HepG2 (cell line): Measurements from ENCODE around the gene TMEM14A. TPM values are rescaled to one million over a fixed set of nuclear protein-coding genes. Genes with fewer than 3 reads are reported as not detected.
A peak's percentile ranks its signal among the peaks of the same experiment; 100 is the strongest.

ENCODE experiments used
- ARNTL ChIP-seq: sonication (generic); formaldehyde crosslinking; IDR thresholded peaks from 2 replicates; pipeline ENCODE4 v1.4.0; 2020; ENCODE audit warnings: mild to moderate bottlenecking, missing genetic modification reagents
- ATF1 ChIP-seq: IDR thresholded peaks from 2 replicates; pipeline ENCODE4 v1.6.1; 2016; ENCODE audit warnings: mild to moderate bottlenecking, control low read depth
- BCLAF1 ChIP-seq: fragments of 450-650 bp; IDR thresholded peaks from 2 replicates; pipeline ENCODE4 v1.6.1; 2017; ENCODE audit warnings: mild to moderate bottlenecking
- DMAP1 ChIP-seq: IDR thresholded peaks from 2 replicates; pipeline ENCODE4 v1.6.1; 2016
- ELF1 ChIP-seq: sonication (generic); formaldehyde crosslinking; IDR thresholded peaks from 2 replicates; pipeline ENCODE4 v1.4.0; 2020; ENCODE audit warnings: missing genetic modification reagents
- FOSL2 ChIP-seq: sonication (generic); formaldehyde crosslinking; IDR thresholded peaks from 2 replicates; pipeline ENCODE4 v1.4.0; 2020; ENCODE audit warnings: missing genetic modification reagents
- GATAD2A ChIP-seq: IDR thresholded peaks from 2 replicates; pipeline ENCODE4 v1.6.1; 2016
- GRHL1 ChIP-seq: sonication (generic); formaldehyde crosslinking; conservative IDR thresholded peaks from 2 replicates; pipeline ENCODE4 v1.8.0; 2022; ENCODE audit warnings: missing genetic modification reagents
- HMG20A ChIP-seq: IDR thresholded peaks from 2 replicates; pipeline ENCODE4 v1.6.1; 2016; ENCODE audit warnings: borderline replicate concordance
- KAT2B ChIP-seq: fragments of 150-350 bp; IDR thresholded peaks from 2 replicates; pipeline ENCODE4 v1.6.1; 2014; ENCODE audit warnings: low read depth, low read length, borderline replicate concordance
- KDM3A ChIP-seq: IDR thresholded peaks from 2 replicates; pipeline ENCODE4 v1.6.1; 2018; ENCODE audit warnings: low read depth, missing compliant biosample characterization
- MAFG ChIP-seq: sonication (generic); formaldehyde crosslinking; IDR thresholded peaks from 2 replicates; pipeline ENCODE4 v1.5.1; 2020; ENCODE audit warnings: mild to moderate bottlenecking, missing genetic modification reagents
- NCOA5 ChIP-seq: sonication (generic); formaldehyde crosslinking; IDR thresholded peaks from 2 replicates; pipeline ENCODE4 v1.4.0; 2020; ENCODE audit warnings: missing genetic modification reagents
- NFKBIZ ChIP-seq: IDR thresholded peaks from 2 replicates; pipeline ENCODE4 v1.6.1; 2018; ENCODE audit warnings: missing genetic modification reagents, missing compliant biosample characterization
- NR2F2 ChIP-seq: IDR thresholded peaks from 2 replicates; pipeline ENCODE4 v1.6.1; 2012; ENCODE audit warnings: low read depth, inconsistent platforms, borderline replicate concordance
- STAT5B ChIP-seq: sonication (generic); formaldehyde crosslinking; IDR thresholded peaks from 2 replicates; pipeline ENCODE4 v1.4.0; 2020; ENCODE audit warnings: missing genetic modification reagents
- TARDBP ChIP-seq: sonication (generic); formaldehyde crosslinking; IDR thresholded peaks from 2 replicates; pipeline ENCODE4 v1.8.0; 2022; ENCODE audit warnings: mild to moderate bottlenecking, missing genetic modification reagents
- WIZ ChIP-seq: sonication (generic); formaldehyde crosslinking; IDR thresholded peaks from 2 replicates; pipeline ENCODE4 v1.5.1; 2020; ENCODE audit warnings: mild to moderate bottlenecking, missing genetic modification reagents
- ZNF160 ChIP-seq: sonication (generic); formaldehyde crosslinking; IDR thresholded peaks from 2 replicates; pipeline ENCODE4 v1.8.0; 2022; ENCODE audit warnings: mild to moderate bottlenecking, inconsistent platforms, missing genetic modification reagents
- ZNF232 ChIP-seq: sonication (generic); formaldehyde crosslinking; IDR thresholded peaks from 2 replicates; pipeline ENCODE4 v1.4.0; 2020; ENCODE audit warnings: missing genetic modification reagents, borderline replicate concordance
- ZNF264 ChIP-seq: sonication (generic); formaldehyde crosslinking; IDR thresholded peaks from 2 replicates; pipeline ENCODE4 v1.4.0; 2020; ENCODE audit warnings: missing genetic modification reagents
- ZNF382 ChIP-seq: sonication (generic); formaldehyde crosslinking; IDR thresholded peaks from 2 replicates; pipeline ENCODE4 v1.5.0; 2020; ENCODE audit warnings: missing genetic modification reagents, mild to moderate bottlenecking, borderline replicate concordance
- ZNF563 ChIP-seq: sonication (generic); formaldehyde crosslinking; IDR thresholded peaks from 2 replicates; pipeline ENCODE4 v1.8.0; 2022; ENCODE audit warnings: mild to moderate bottlenecking, moderate library complexity, missing genetic modification reagents
- ZNF569 ChIP-seq: sonication (generic); formaldehyde crosslinking; IDR thresholded peaks from 2 replicates; pipeline ENCODE4 v1.5.0; 2020; ENCODE audit warnings: mild to moderate bottlenecking, missing genetic modification reagents, moderate library complexity, borderline replicate concordance
- ZNF672 ChIP-seq: sonication (generic); formaldehyde crosslinking; IDR thresholded peaks from 2 replicates; pipeline ENCODE4 v1.8.1; 2022; ENCODE audit warnings: missing genetic modification reagents
- ZNF737 ChIP-seq: sonication (generic); formaldehyde crosslinking; IDR thresholded peaks from 2 replicates; pipeline ENCODE4 v1.5.0; 2020; ENCODE audit warnings: missing genetic modification reagents, mild to moderate bottlenecking, borderline replicate concordance
- polyA plus RNA-seq, 8 experiments: library from polyadenylated mRNA; depleted of rRNA in 3 of 8; stranded (reverse) in 7 of 8; unstranded in 1 of 8; fragments of >200 nt; fragmentation: Illumina TruSeq in 4 of 8; extraction: Trizol in 4 of 8; gene quantifications; 2 replicates each; pipeline versions ENCODE4 v1.2.1 to v1.2.3, GENCODE V29; 2011 to 2016; ENCODE audit warnings: low read depth in 4 of 8, missing spikeins in 1 of 8, mixed read lengths in 1 of 8; ENCODE audit not compliant: insufficient read depth in 1 of 8
- total RNA-seq, 5 experiments: library from RNA; depleted of rRNA; stranded (reverse); fragments of >200 nt; fragmentation: Illumina TruSeq; extraction: Trizol; gene quantifications; 2 replicates each; pipeline ENCODE4 v1.2.3, GENCODE V29; 2016; ENCODE audit warnings: low read depth in 1 of 5
- TF ChIP-seq, protein P1 (sequence below): IDR thresholded peaks from 2 replicates; pipeline ENCODE4 v1.6.1; 2018; ENCODE audit warnings: missing genetic modification reagents

TMEM14A gene
- total and polyA plus RNA-seq, 2 of the 13 experiments (the other 11 are each of a cell fraction or from before 2014, with no cell fraction given): 24.6 to 73.7 TPM

GRCh38 chr6:52724406-52725121 is 53.7 kb downstream of the TMEM14A start (continued):
- TF ChIP-seq GRHL1 (CRISPR knock-in tag) (no peak), STAT5B (CRISPR knock-in tag) (no peak), ZNF737 (CRISPR knock-in tag) (no peak), ZNF160 (no peak), ELF1 (CRISPR knock-in tag) (0 out of 2 replicates have a peak, but pooled peaks have one; percentile 8), ZNF569 (CRISPR knock-in tag) (no peak), ZNF672 (no peak), NCOA5 (no peak), FOSL2 (peak; percentile 77), BCLAF1 (no peak), TARDBP (CRISPR knock-in tag) (0 out of 2 replicates have a peak, but pooled peaks have one; percentile 51), ATF1 (CRISPR knock-in tag) (no peak), HMG20A (CRISPR knock-in tag) (peak; percentile 28; the same call in 1 of the 2 replicates), GATAD2A (CRISPR knock-in tag) (peak; percentile 92), DMAP1 (CRISPR knock-in tag) (no peak), KAT2B (no peak), ZNF264 (CRISPR knock-in tag) (0 out of 2 replicates have a peak, but pooled peaks have one; percentile 43), NR2F2 (no peak), ZNF563 (CRISPR knock-in tag) (peak; percentile 48; the same call in 1 of the 2 replicates), ZNF382 (no peak), WIZ (CRISPR knock-in tag) (no peak), ZNF232 (CRISPR knock-in tag) (no peak), MAFG (CRISPR knock-in tag) (no peak), NFKBIZ (CRISPR knock-in tag) (0 out of 2 replicates have a peak, but pooled peaks have one; percentile 46), KDM3A (CRISPR knock-in tag) (peak; percentile 72; the same call in 1 of the 2 replicates), ARNTL (no peak; the same call in 1 of the 2 replicates)
- TF ChIP-seq, protein P1, sequence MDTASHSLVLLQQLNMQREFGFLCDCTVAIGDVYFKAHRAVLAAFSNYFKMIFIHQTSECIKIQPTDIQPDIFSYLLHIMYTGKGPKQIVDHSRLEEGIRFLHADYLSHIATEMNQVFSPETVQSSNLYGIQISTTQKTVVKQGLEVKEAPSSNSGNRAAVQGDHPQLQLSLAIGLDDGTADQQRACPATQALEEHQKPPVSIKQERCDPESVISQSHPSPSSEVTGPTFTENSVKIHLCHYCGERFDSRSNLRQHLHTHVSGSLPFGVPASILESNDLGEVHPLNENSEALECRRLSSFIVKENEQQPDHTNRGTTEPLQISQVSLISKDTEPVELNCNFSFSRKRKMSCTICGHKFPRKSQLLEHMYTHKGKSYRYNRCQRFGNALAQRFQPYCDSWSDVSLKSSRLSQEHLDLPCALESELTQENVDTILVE: 0 out of 2 replicates have a peak, but pooled peaks have one; percentile 44
